ENCODE measurements around the gene SNX14.
"Not testable (repeated sequence)": the region's sequence is repeated elsewhere in the genome, so short reads cannot be mapped to it uniquely, and the experiment has no call there.

SNX14 gene

GRCh38 chr6:85640821-85641220, 47.2 kb upstream of the SNX14 start:
- H3K4me1 ChIP-seq: peaks cover 0 to 58% (median 31%) of the 10 kb centered on the region in 4 donors
- peak overlapping the region; percentile 90 to 99 for H3K4me3 ChIP-seq
- H3K9me3 ChIP-seq: no peaks in the 10 kb centered on the region
- peak overlapping the region in 1 of 2 donors; percentile 99 for H3K27ac ChIP-seq
- DNase-seq: no peak
- TF ChIP-seq CTCF (IDR thresholded peaks at IDR 0.05): no peak
- intact Hi-C loops (cut with DNase I; ENCODE audit: low total_unique reads): loop anchor here (5.0 kb wide), 1 partner anchor 49 kb away; the partner anchor contains the start of gene SNX14
- H3K36me3 ChIP-seq: peaks cover 30 to 32% (median 32%) of the 10 kb centered on the region in 3 donors
- H3K27me3 ChIP-seq: no peaks in the 10 kb centered on the region

GRCh38 chr6:85637579-85637978, 43.9 kb upstream of the SNX14 start:
- Histone ChIP-seq H3K4me1 (peaks cover 0 to 50% (median 26%) of the 10 kb centered on the region in 4 donors), H3K36me3 (peaks cover 50 to 64% (median 64%) of the 10 kb centered on the region in 3 donors), H3K4me3 (no peak overlapping the region), H3K9me3 (no peaks in the 10 kb centered on the region), H3K27me3 (no peaks in the 10 kb centered on the region), H3K27ac (no peak overlapping the region)
- no peak for DNase-seq
- intact Hi-C loops (cut with DNase I; ENCODE audit: low total_unique reads): no loop called here
- TF ChIP-seq CTCF (IDR thresholded peaks at IDR 0.05): no peak

GRCh38 chr6:85632164-85632942, 38.7 kb upstream of the SNX14 start:
- no peak for DNase-seq
- peaks cover 0 to 16% (median 4%) of the 10 kb centered on the region in 4 donors for H3K4me1 ChIP-seq
- H3K36me3 ChIP-seq: peaks cover 69 to 94% (median 79%) of the 10 kb centered on the region in 3 donors
- intact Hi-C loops (cut with DNase I; ENCODE audit: low total_unique reads): no loop called here
- no peaks in the 10 kb centered on the region for H3K27me3 ChIP-seq
- no peak for TF ChIP-seq CTCF (IDR thresholded peaks at IDR 0.05)
- no peaks in the 10 kb centered on the region for H3K9me3 ChIP-seq
- H3K27ac ChIP-seq: no peak overlapping the region
- no peak overlapping the region for H3K4me3 ChIP-seq

- DNase-seq; H3K27me3 ChIP-seq; H3K9me3 ChIP-seq; intact Hi-C loops (cut with DNase I; ENCODE audit: low total_unique reads); H3K4me3 ChIP-seq; H3K27ac ChIP-seq: not testable (repeated sequence)
- H3K4me1 ChIP-seq: peaks cover 0 to 13% (median 4%) of the 10 kb centered on the region in 4 donors
- peaks cover 69 to 95% (median 76%) of the 10 kb centered on the region in 3 donors for H3K36me3 ChIP-seq
Observed at GRCh38 chr6:85631117-85631516, 37.5 kb upstream of the SNX14 start.

- H3K27ac ChIP-seq: no peak overlapping the region
- no peak overlapping the region for H3K4me3 ChIP-seq
- DNase-seq: no peak
- H3K36me3 ChIP-seq: peaks cover 51 to 87% (median 55%) of the 10 kb centered on the region in 3 donors
- H3K4me1 ChIP-seq: peaks cover 0 to 19% (median 4%) of the 10 kb centered on the region in 4 donors
- no peaks in the 10 kb centered on the region for H3K27me3 ChIP-seq
- H3K9me3 ChIP-seq: no peaks in the 10 kb centered on the region
- no peak for TF ChIP-seq CTCF (IDR thresholded peaks at IDR 0.05)
- intact Hi-C loops (cut with DNase I; ENCODE audit: low total_unique reads): no loop called here
Observed at GRCh38 chr6:85628353-85628752, 34.7 kb upstream of the SNX14 start.

GRCh38 chr6:85620308-85620707, 26.6 kb upstream of the SNX14 start:
- no peak for DNase-seq
- no peaks in the 10 kb centered on the region for H3K4me1 ChIP-seq
- TF ChIP-seq CTCF (IDR thresholded peaks at IDR 0.05): no peak
- no peak overlapping the region for H3K27ac ChIP-seq
- H3K4me3 ChIP-seq: no peak overlapping the region
- no peaks in the 10 kb centered on the region for H3K9me3 ChIP-seq
- H3K36me3 ChIP-seq: peaks cover 68 to 89% (median 70%) of the 10 kb centered on the region in 3 donors
- H3K27me3 ChIP-seq: no peaks in the 10 kb centered on the region
- intact Hi-C loops (cut with DNase I; ENCODE audit: low total_unique reads): no loop called here

Data from tibial artery (tissue), 4 donors.